NCI-H2081 treated with DMSO at 0.1 percent for 48 hours (cell line): ENCODE results near the gene GGNBP2.

Source experiments
- DNase-seq: peaks from one replicate; lab custom pipeline; 2025; lab: John Stamatoyannopoulos, UW

GGNBP2 gene

DNA sequence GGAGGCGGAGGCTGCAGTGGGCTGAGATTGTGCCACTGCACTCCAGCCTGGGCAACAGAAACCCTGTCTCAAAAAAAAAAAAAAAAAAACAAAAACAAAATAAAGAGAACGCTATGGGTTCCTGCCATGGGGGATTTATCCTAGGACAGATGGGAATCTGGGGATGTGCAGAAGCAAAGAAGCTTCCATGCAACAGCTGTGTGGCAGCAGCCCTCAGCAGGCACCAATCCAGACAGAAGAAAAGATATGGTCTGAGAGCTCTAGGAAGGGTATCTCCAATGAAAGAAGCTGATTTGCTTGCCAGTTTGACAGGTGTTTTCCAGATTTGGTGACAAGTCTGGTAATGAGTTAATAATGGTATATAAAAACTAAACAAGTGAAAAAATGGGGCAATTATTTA is 21.6 kb upstream of the GGNBP2 start:
- no peak for DNase-seq

DNA sequence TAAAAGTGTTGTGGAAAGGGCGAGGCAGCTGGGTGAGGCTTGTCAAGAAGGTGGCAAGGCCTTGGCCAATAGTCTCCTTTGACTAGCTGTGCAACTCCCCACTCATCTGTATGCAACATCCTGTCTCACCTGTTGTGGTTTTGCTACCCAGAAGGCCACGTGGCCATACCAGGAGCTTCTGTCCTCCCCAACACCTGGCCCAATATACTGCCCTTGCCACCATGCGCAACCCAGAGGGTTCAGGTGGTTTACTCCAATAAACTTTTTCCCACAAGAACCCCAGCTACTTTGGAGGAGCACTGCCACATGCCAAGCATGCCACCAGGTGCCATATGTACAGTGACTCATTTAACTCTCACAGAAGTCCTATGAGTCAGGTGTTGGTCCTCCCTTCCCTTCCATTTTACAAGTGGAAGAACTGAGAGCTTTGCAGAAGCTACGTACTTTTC is 20.3 kb upstream of the GGNBP2 start:
- DNase-seq: no peak

DNA sequence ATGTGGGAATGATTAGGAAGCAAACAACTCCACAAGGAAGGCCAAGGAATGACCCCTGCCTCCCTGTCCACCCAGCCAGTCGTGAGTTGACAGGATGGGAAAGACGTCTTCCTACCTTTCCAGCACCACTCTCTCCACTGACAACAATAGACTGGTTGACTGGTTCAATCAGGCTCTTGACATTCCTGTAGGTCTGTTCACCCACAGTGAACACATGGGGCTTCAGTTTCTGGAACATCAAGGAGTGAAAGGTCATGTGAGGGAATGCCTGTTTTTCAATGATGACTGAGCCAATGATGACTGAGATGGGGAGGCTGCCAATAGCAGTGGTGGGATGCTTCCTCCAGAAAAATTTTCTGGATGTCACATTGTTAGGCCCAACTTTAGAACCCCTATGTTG is 19.6 kb upstream of the GGNBP2 start:
- no peak for DNase-seq

DNA sequence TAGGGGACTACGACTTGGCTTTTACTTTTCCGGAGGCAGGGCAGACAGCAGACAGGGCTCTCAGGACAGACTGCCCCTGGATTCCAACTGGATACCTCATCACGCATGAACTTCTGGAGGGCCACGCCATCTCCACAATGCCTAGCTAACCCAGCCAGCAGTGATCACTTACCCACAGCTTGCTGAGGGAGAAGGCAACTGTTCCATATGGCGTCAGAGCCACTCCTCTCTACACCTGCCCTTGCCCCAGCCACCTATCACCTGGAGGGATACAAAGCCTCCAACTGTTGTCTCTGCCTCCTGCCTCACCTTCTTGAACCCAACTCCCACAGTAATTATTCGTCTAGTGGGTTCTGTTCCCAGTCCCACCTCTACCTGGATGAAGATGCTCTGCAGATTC is 18.8 kb upstream of the GGNBP2 start:
- no peak for DNase-seq

DNA sequence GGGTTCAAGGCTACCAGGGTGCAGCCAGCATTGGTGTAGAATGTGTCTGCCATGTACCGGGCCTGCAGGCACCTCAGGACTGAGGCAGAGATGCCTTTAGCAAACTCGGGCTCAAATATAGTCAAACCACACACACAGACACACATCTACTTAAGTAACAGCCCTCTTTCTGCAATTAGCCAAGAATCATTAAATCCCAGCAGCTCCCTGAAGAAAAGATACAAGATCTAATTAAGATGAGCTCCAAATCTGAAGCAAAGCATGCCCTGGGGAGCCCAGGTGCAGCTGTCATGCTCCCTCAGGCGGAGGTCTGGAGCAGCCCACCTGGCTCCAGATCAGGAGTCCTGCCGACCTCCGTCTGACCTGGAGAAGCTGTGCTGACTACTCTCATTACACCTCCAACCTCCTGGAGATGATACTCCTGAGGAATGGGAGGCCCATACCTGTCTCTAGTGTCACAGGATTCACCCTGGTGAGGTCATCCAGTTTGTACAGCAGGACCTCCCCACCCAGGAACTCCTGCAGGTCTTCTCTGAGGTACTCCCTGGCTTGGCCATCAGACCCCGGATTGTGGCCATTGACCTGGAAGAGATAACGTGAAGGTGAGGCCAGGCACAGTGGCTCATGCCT is 17.0 kb upstream of the GGNBP2 start:
- DNase-seq: no peak

DNA sequence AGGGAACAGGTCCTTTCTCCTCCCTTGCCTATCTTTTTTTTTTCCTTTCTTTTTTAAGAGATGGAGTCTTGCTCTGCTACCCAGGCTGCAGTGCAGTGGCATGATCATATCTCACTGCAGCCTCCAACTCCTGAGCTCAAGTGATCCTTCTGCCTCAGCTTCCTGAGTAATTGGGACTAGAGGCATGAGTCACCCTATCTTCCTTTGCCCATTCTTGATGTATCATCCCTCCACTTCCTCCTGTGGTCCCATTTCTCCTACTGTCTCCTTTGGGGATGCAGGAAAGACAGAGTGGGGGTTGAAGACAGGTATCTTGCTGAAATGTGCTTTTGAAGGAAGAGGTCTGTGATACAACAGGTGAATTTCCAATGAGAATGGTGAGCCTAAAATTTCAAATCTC is 15.6 kb upstream of the GGNBP2 start:
- no peak for DNase-seq

DNA sequence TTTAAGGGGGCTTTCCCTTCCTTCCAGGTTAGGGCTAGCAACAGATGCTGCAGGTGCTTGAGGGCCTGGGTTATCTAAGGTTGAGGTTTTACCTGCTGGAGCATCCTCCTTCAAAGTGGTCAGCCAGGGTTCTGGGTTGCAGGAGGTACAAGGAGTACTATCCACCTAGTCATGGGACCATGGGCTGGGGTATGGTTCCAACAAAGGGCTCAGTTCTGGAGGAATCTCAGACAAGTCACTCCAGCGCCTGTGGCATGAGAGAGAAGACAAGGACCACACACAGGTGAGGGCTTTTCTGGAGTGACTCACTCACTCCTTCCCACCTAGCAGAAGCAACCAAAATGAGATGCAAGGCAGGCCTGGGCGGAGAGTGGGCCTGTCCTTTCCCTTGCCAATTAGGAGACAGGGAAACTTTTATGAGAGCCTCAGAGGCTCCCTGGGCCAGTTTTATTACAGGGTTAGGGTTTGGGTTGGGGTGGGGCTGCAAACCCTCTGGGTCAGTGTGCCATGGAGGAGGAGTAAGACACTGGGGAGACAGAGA is 12.2 kb upstream of the GGNBP2 start:
- DNase-seq: no peak

DNA sequence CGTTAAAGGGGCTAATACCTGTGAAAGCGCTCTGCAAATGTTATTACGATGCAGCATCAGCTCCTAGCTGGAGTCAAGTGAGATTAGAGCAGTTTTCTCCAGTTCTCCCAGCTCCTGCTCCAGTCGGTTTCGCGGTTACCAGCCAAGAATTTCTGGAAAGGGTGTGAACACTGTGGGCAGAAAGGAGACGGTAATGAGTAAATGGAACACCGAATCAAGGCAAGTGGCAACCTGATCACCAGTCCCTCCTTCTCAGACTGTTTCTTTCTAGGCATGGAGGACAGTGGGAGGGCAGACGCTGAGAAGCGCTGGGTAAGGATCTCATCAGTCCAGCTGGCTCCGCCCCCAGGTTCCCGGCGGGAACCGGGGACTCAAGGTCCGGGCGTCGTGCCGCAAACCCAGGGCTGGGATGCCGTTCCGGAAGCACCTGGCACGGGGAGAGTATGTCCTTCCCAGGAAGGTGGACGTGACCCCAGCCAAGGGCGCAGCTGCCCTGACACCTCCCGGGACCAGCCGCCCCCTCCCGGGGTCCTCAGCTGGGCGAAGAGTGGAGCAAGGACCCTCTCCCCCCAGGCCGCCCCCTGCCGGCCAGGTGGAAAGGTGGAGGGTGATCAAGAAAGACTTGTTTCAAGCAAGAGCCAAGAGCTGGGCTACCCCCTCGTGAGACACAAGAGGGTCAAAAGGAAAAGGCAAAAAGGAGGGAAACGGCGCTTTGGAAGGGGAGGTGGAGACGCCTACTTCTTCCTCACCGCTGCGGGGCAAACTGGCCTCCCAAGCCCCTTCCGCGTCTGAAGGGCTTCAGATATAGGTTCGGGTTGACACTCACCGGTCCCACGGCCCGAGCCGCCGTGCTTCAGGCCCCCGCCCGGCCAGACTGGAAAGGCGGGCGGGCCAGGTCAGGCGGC is 10.5 kb upstream of the GGNBP2 start:
- peak; percentile 38 for DNase-seq

DNA sequence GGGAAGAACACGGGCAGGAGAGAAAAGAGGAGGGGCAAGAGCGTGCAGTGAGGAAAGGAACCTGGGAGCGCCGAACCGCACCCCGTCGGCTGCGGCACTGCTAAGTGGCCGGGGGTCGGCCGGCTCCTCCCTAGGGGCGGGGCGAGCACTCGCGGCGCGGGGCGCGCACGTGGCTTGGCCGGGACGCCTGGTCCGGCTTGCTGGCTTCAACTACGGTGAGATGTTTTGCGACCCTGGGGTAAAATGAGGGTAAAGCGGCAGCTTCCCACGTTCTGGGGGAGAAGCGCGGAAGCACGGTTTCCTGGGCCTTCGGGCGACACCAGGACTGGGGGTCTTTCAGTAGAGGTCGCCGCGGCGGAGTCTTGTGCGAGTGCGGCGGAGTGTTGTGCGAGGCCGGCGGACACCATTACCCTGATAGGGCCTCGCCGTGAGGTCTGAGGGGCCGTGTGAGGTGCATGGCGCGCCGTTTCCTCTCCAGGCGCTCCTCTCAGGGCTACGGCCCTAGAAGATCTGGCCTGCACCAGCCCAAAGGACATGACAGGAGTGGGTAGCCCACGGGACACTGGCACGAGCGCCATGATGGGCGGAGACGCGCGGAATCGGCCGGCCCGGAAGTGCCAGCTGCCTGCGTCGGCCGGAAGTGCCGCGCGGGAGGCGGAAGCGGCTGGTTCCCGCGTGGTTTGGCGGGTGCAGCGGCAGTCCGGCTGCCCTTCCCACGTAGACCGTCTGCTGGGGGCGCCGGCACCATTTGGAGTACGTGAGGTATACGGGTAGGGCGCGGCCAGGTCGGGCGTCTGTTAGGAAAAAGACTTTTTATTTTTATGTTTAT is 9.7 kb upstream of the GGNBP2 start, which contains the start of the genes MYO19 and PIGW:
Gene MYO19, minus strand, starts transcription at position 29 of the 829 bp plus-strand sequence. CDS start 2,330 bp downstream, outside the sequence.
Gene PIGW, plus strand, starts transcription at position 148 of the 829 bp plus-strand sequence. CDS start 2,115 bp downstream, outside the sequence.
- peak; percentile 61 for DNase-seq

DNA sequence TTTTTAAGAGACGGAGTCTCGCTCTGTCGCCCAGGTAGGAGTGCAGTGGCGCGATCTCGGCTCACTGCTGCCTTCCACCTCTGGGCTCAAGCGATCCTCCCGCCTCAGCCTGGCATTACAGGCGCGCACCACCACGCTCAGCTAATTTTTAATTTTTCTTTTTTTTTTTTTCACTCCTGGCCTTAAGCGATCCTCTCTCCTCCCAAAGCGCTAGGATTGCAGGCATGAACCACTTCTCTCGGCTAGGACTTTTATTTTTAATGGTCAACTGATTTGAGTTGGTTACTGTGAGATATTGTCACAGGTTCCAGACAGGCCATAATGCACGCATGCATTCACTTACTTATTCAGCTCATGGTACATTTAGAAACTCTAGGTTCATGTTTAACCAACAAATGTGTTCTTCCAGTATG is 9.0 kb upstream of the GGNBP2 start:
- DNase-seq: no peak

DNA sequence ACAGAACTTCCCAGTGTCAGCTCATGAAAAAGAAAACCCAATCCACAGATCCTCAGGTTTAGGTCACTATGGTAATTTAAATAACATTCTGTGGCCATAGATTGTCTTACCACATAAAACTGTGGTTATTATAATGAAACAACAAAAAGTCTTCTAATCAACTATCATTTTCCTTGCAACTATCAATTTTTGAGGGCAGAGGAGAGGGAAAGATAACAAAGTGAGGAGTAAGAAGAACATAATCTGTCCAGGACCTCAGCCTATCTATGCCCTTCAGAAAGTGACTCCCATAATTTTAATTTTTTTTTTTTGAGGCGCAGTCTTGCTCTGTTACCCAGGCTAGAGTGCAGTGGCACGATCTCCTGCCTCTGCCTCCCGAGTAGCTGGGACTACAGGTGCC is 4.0 kb upstream of the GGNBP2 start:
- DNase-seq: no peak

DNA sequence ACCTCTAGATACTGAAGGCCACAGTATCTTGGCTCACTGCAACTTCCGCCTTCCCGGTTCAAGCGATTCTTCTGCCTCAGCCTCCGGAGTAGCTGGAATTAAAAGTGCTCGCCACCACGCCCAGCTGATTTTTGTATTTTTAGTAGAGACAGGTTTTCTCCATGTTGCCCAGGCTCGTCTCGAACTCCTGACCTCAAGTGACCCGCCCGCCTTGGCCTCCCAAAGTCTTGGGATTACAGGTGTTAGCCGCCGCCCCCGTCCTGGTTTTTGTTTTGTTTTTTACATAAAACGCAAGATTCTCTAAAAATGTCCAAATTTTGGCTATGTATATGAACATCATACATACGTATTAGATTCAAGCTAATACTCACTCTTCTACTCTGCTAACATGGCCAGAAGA is 2.0 kb upstream of the GGNBP2 start:
- DNase-seq: no peak

DNA sequence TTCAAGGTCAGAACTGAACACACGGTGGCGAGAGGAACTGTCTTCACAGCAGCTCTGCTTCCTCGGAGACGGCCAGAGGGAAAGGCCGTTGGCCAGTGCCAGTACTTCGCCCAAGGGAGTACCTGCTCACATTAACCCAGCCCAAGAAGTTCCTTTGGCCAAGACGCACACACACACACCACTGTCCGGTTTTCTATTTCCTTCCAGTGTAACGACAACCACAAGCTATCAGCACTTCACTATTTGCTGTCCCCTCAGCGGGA is 744 bp upstream of the GGNBP2 start:
- no peak for DNase-seq

DNA sequence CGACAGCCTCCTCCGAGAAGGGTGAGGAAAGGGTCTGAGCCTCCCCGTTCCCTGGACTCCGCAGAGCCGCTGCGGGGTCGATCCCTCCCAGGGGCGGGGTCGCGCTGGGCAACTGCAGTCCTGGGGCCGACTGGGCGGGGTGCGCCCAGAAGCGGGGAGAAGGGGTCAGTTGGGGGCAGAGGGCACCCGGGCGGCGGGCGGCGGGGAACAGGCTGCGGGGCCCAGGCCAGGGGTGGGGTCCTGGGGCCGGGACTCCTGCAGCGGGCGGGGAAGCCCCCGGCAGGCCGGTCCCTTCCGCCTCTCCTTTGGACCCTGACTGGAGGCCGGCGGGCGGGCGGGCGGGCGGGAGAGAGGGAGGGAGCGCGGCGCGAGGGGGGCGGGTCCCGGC is 352 bp downstream of the GGNBP2 start:
- no peak for DNase-seq

DNA sequence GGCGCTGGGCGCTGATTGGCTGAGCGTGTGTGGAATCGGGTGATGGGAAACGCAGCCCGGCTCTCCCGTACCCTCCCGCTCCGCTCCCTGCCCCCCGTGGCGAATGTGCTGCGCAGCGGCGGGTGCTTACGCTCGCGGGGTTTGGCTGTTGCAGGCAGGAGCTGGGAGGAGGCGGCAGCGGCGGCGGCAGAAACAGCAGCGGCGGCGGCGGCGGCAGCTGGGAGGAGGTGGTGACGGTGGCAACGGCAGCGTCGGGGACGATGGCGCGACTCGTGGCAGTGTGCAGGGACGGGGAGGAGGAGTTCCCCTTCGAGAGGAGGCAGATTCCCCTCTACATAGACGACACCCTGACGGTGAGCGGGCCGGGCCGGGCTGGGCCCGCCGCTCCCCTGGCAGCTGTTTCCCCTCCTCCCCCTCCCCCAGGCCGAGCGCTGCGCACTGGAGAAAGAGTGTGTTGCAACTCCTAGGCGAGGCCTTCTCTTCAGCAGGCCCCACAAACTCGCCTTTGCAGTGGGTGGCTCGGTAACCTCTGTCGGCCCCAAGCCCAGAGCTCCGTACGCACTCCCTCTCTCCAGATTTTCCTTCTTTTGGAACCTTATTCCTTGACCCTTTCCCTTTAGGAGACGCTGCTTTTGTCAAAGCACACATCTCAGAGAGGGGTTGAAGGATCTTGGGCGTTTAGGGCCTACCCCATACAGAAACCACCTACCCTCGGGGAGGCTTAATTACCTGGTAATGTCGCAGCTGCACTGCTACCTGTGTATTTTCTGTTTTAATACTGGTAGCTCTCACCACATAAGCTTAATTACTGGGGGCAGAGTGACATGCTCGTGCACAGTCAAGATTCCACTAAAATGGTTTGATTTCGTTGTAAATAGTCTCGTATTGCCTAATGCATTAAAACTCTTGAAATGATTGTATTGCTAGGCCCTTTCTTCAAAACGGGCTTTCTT is 1.0 kb downstream of the GGNBP2 start:
- peak; percentile 90 for DNase-seq

DNA sequence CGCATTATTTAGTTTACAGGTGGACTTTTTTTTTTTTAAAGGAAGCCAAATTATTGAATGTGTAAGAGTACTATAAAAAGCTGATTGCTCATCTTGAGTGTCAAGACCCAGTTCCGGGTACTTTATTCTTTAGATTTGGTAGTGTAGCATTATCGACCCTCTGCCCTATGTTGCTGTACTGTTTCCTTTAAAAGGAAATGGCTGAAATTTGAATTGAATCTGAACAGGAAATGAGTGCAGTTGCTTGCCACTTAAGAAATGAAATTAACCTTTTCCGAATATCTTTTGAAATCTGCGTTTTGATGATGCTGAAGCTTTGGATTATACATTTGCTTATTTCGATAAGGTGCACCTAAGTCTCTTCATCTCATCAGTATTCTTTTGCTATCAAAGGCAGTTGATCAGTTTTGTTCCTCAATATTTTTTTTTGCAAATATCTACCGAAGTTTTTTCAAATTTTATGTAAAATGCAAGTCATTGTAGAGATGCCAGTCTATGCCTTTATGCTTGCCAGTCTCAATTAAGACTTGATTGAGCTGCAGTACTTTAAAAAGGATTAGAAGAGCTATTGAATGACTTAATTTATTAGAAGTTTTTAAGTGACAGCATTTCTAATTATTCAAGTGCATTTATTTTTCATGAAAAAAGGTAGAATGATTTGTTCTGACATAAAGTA is 1.8 kb downstream of the GGNBP2 start:
- no peak for DNase-seq

DNA sequence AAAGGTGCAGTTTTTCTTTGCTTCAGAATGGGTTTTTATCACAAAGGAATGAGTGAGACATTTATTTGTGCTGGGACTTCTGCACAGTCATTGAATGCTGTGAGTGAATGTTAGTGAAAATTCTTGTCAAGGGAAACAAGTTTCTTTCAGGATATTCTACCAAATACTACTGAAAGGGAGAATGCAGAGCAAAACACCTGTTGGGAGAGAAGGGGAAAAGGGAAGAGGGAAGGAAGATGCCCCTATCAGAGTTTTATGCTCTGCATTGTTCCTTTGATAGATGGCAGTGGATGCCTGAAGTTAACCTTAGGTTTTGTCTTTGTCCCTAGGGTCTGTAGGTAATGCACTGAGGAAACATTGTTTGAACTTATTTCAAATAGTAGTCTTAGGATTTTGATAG is 3.1 kb downstream of the GGNBP2 start:
- no peak for DNase-seq

DNA sequence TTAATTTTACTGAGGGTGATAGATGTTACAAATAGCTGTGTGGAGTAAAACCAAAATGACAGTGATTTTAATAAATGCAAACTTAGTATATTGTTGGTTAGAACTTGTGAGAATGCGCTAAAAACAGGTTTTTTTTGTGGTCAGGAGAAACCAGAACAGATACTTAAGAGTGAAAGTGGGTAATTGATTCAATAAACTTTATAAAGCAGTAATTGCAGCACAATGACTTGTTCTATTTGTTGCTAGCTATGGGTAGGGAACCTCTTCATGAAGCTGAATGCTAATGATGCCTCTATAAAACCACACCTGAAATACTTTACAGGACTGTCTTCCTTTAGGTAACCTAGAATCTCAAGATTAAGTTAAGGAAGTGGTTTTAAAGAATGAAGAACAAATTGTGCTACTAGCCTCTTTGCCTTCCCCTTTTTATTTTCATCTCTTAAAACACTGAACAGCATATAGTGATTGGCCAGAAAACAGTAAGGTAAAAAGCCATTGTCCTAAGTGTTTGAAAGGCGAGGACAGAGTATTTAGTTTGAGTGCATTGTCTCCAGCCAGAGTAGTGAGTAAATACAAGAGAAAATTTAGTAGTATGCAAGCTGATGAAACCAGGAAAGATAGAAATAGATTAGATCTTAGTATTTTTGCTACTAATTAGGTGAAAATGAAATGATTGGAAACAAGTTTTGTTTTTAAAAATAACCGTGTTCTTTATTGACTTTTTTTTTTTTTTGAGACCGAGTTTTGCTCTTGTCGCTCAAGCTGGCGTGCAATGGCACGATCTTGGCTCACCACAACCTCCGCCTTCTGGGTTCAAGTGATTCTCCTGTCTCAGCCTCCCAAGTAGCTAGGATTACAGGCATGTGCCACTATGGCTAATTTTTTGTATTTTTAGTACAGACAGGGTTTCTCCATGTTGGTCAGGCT is 6.0 kb downstream of the GGNBP2 start:
- no peak for DNase-seq

DNA sequence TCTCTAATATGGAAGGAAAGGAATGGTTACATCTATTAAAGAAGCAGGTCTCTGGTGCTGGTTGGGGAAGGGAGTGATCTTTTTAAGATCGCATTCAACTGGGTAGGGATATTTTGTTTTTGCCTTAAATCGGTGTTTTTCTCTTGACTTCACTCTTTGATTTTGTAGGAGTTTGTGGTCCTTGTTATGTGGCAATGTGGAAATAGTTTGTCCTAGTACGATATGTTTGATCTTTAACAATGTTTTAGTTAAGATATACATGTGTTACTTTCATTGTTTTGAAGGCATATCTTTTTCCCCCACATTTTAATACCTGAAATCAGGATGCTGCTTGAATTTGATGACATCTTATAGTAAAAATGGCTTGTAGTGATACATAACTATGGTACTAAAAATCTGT is 8.7 kb downstream of the GGNBP2 start:
- no peak for DNase-seq

DNA sequence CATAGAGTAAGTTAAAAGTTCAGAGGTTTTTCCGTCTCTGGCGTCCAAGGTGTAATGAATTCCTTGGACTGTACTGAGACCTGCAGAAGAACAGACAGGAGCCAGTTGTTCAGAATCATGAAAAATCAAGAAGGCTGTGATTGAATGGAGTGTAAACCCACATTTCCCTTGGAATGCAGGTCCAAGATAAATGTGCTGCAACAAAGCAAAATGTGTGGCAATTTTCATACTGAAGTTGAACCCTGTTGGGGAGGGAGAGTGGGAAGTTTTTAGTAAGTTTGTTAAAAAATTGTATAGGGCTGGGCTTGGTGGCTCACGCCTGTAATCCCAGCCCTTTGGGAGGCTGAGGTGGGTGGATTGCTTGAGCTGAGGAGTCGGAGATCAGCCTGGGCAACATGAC is 21.4 kb downstream of the GGNBP2 start:
- DNase-seq: no peak
